HG03175 (cell line): ENCODE results near the gene ATXN7.
A peak's percentile ranks its signal among the peaks of the same experiment; 100 is the strongest.

Experiments
- ATAC-seq: cut with Tn5 transposase; IDR thresholded peaks from one replicate; pipeline ENCODE4 v1.9.1; 2021; ENCODE audit warnings: mild to moderate bottlenecking, moderate library complexity; ENCODE audit not compliant: unreplicated experiment

ATXN7 gene

GRCh38 chr3:63864008-63864964 is 619 bp downstream of the ATXN7 start:
- ATAC-seq = peak; percentile 54

DNA sequence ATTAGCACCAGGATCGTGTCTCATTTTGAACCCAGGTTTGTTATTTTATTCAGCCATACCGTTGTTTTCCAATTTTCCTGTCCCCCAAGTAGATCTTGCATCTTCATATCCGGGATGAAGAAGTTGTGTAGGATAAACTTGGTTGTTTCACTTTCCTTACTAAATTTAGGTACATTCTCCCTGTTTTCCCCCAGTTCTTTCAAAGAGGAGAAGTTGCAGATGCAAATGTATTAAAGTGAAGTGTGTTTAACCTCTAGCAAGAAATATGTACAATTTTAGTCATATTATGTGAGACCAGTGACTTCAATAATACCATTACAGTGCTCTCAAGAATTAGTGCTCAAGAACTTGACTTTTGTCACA is 1.3 kb downstream of the ATXN7 start:
- no peak for ATAC-seq

DNA sequence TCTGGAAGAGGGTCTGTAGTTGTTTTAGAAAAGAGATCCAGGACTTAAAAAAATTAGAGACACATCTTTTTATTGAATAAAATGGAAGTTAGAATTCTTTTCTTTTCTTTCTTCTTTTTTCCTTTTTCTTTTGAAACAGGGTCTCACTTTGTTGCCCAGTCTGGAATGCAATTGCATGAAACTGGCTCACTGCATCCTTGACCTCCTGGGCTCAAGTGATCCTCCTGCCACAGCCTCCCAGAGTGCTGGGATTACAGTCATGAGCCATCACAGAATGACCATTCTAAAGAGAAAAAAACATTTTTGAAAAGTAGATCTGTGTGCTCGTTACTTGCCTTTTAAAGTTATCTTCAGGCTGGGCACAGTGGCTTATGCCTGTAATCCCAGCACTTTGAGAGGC is 3.6 kb downstream of the ATXN7 start:
- ATAC-seq = no peak

DNA sequence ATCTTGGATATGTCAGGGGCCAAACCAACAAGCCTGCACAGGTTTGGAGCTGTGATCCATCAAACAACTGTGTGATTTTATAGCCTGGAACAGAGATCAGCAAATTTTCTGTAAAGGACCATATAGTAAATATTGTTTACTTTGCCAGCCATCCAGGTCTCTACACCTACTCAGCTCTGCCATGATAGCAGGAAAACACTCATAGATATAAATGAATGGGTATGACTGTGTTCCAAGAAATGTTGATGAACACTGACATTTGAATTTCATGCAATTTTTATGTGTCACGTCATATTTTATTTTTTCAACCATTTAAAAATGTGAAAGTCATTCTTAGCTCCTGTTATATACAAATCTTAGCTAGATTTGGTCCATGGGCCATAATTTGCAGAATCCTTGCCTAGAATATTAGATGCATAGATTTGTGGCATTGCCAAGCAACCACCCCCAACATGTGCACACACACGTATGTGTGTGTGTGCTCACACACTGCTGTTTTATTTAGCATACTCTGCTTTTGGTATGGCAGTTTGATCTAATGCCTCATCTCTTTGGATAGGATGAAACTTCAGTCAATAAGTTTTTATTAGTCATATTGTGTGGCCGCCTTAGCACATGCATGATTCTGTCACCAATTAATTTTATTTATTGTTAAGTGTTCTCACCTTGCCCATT is 6.4 kb downstream of the ATXN7 start:
- ATAC-seq = no peak

DNA sequence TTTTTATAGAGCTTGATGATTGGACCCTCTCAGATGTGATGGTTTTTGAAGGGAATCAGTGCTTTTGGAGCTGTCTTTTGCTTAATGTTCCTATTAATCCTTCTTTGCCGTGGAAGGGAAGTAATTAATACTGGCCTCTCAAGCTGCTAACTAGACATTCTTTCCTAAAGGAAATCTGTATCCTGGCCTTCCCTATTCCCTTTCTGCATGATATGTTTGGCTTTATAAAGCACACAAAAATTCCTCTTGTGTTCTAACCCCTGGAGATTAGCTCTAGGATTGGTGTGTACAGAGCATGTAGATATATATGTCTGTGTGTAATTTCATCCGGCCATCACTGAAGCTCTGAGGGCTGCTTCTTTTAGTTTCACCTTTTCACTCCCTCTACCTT is 6.9 kb downstream of the ATXN7 start:
- ATAC-seq = no peak

DNA sequence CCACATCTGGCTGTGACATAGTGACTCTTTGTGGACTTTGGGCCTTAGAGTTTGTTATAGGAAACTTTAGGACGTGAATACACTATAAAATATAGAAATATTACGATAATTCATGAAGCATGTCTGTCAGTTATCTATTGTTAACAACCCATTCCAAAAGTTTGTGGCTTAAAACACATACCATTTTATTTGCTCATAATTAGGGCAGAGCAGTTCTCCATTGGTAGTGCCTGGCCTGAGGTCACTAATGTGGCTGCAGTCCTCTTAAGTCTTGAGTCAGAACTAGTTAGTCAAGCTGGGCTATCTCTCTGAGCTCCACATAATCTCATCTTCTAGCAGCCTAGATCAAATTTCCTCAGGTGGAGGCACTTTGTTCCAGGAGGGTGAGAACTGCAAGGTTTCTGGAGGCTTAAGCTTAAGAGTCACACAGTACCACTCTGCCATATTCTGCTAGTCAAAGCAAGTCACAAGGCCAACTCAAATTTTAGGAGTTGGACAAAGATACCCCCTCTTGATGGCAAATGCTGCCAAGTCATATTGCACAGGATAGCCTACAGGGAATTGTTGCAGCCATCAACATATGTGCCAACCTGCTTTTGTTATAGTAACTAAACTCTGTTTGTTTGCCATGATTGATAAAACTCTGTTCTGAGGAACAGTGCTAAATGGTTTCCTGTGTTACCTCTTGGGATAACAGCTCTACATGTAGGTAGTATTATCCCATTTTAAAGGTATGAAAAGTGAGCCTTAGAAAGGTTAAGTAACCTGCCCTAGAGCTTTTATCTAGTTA is 8.7 kb downstream of the ATXN7 start:
- ATAC-seq = no peak

DNA sequence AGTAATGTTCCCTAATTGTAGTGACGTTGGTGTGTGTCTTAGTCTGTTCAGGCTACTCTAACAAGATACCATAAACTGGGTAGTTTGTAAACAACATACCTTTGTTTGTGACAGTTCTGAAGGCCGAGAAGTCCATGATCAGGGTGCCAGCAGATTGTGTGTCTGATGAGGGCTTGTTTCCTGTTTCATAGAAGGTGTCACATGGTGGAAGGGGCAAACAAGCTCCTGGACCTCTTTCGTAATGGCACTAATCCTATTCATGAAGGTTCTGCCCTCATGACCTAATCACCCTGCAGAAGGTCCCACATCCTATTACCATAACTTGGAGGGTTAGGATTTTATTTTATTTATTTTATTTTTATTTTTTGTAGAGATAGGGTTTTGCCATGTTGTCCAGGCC is 11.1 kb downstream of the ATXN7 start:
- no peak for ATAC-seq

DNA sequence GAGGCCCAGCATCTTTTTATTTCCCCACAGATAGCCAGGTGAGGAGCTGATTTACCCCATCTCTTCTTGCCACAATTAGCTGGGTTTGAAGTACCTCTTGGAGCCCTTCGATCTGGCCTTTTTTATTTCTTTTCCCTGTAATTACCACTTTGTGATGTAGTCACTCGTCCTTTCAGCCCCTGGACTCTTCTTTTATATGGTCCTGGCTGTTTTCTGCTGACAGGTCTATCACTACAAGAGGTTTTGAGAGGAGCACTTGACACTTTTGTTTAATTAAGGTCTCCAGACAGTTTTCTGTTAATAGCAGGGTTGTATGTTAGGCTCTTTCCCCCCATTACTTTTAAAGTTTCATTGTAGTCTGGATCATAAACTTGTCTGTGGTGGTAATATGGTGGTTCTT is 11.8 kb downstream of the ATXN7 start:
- ATAC-seq = no peak

DNA sequence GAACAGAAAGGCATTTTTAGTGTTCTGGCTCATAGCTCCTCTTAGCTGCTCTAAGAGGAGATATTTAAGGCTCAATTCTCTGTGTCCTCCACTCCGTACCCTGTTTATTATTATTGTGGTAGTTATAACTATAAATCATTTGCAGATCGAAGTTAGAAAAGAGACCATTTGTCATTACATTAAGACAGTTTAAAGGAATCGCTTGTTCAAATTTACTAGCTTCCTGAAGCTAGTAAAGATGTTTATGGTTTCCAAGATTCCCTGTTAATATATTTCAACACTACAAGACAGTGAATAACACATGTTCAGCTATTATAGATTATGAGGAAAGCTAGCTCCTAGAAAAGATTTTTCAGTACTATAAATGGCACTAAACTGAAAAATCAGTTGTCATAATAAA is 12.6 kb downstream of the ATXN7 start:
- ATAC-seq = no peak

GRCh38 chr3:63877737-63878393 is 14.2 kb downstream of the ATXN7 start:
- ATAC-seq = no peak

DNA sequence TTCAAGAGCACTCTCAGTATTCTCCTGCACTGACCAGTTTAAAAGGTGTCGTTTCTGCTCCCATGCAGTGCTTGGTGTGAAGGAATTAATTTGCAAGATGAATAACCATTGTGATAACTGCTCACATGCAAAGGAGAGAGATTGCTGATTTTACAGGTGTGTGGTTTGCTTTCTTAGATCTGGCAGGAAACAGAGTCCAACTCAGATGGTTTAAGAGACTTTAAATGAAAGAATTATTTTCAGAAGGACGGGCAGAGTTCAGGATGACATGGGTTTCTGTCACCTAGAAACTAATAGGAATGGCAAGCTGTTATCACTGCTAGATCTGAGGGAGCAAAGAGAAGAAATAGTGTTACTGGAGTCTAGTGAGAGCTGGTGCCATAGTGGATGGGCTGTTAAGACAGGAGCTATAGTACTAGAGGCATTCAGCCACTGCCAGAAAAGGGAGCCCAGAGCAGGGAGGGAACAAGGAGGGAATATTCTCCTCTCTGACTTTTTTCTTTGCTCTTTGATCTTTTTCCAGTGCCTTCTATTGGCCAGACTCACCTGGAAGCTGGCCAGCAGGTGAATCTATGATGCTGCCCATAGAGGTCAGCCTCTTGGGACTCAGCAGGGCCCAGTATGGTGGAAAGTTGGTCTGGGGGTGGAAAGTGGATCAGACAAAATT is 14.9 kb downstream of the ATXN7 start:
- no peak for ATAC-seq

GRCh38 chr3:63880653-63881052 is 17.0 kb downstream of the ATXN7 start:
- ATAC-seq = no peak

- no peak for ATAC-seq
Observed at GRCh38 chr3:63886858-63887257, 23.2 kb downstream of the ATXN7 start.

GRCh38 chr3:63891518-63891917 is 27.9 kb downstream of the ATXN7 start:
- ATAC-seq = no peak

- no peak for ATAC-seq
Observed at GRCh38 chr3:63892773-63893352, 29.2 kb downstream of the ATXN7 start.

DNA sequence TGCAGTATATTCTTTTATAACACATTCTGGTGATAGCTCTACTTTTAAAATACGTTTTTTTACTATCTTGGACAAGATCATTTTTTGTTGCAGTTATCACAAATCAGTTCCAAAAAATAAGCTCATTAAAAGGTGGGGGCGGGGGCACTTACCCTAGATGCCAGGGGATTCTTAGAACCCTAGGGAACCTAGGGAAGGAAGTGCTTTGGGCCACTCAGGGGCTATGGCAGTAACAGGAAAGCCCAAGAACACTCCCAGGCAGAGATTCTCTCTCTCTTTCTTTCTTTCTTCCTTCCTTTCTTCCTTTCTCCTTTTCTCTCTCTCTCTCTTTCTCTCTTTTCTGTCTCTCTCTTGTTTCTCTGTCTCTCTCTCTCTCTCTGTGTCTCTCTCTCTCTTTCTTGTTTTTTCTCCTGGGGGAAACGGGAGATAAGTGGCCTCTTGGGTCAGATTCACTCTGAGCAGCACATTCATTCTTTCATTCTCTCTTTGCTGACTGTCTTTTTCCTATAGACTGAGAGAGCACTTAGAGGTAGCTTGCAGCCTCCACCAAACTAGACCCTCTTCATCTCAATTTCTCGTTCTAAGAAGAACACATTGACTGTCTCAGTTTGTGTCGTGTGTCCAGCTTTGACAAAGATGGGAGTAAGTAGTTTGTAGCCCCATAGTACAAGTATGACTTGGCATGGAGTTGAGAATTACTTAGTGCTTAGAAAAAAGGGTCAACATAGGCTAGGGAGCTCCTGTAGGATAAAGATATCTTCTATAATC is 31.9 kb downstream of the ATXN7 start:
- ATAC-seq = peak; percentile 21

- ATAC-seq = peak; percentile 79
Observed at GRCh38 chr3:63896332-63897030, 32.8 kb downstream of the ATXN7 start.

DNA sequence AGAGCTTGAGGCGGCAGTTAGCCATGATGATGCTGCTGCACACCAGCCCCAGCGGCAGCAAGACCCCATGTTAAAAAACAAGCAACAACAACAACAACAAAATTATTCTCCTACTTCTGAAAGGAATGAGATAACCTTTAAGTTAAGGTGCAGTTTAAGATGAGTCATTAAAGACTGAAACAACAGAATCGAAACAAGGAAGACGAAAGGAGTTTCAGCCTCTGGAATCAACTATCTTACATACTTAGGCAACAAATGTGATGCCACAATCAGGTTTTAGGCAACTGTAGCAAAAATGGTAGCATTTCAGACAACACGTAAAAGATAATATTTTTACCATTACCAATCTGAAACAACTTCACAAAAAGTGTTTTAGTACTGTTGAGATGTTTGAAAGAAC is 36.3 kb downstream of the ATXN7 start:
- no peak for ATAC-seq

DNA sequence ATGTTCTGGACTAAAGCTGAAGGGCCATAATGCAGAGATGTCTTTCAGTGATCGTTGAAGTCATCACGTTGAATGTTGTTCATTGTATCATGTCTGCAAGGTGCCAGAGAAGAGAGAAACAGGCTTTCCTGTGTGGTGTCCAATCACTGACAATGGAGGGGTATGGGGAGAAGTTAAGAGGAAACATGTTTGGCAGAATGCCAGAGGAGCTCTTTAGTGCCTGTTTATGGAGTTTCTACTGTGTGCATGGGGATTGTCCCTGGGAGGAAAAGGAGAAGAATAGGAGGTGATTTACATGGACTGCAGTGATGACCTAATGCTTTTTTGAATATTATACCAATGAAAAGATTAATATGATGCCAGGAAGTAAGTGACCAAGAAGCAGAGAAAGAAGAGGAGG is 36.8 kb downstream of the ATXN7 start:
- no peak for ATAC-seq
